CD1c-positive myeloid dendritic cell (primary cell): Measurements from ENCODE around the gene BEST1.

Source experiments
- DNase-seq: peaks from one replicate; pipeline ENCODE4 v3.0.0-alpha.2; 2016; ENCODE audit errors: extremely low spot score

BEST1 gene

DNA sequence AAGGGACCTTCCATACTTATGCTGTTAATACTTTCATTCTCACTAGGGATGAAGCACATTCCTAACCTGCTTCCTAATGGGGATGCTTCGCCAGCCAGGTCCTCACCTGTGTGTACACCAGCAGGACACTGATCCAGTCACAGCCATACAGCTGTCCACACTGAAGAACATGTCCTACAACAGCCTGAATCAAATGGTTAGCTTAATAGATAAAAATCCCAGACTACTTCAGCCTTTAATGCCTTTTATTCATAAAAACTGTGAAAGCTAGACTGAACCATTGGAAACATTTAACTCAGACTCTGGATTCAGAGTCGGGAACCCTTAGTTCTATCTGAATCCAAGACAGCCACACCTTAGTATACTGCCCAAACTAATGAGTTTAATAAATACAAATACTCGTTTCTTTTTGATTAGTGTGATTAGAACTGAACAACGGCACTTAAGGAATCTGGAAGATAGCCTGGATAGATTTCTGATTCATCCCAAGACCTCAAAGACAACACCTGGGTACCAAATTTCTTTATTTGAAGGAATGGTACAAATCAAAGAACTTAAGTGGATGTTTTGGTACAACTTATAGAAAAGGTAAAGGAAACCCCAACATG is 14.0 kb downstream of the BEST1 start:
- no peak for DNase-seq

DNA sequence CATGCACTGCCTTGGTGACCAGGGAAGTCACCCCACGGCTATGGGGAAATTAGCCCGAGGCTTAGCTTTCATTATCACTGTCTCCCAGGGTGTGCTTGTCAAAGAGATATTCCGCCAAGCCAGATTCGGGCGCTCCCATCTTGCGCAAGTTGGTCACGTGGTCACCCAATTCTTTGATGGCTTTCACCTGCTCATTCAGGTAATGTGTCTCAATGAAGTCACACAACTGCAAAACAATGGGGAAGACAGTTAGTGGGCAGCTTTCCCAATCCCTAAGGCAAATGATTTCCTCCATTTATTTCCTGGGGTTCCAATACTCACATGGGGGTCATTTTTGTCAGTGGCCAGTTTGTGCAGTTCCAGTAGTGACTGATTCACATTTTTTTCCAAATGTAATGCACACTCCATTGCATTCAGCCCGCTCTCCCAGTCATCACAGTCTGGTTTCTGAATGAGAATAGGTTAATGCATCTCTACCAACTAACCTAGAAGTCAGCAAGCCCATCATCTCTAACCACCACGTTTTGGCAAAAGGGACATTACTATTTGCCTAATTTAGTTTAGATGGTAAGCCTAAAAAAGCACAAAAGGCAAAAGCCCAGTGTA is 14.6 kb downstream of the BEST1 start:
- DNase-seq, result peak; percentile 62

DNA sequence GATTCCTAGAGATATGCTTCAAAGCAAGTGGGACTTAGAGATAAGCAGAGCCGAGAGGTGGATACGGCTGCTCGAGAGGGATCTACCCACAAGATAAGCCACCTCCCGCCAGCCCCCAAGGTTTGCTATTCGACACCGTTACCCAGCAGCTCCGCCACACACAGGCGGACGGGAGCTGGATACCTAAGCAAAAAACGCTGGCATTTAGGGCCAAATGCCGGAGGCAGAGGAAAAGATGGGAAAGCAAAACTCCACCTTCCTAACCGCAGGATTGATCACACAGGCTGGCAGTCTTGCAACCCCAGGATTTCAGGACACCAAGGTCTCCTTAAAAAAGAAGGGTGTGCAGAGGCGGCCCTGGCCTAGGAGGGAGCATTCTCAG is 16.6 kb downstream of the BEST1 start:
- DNase-seq, result no peak

DNA sequence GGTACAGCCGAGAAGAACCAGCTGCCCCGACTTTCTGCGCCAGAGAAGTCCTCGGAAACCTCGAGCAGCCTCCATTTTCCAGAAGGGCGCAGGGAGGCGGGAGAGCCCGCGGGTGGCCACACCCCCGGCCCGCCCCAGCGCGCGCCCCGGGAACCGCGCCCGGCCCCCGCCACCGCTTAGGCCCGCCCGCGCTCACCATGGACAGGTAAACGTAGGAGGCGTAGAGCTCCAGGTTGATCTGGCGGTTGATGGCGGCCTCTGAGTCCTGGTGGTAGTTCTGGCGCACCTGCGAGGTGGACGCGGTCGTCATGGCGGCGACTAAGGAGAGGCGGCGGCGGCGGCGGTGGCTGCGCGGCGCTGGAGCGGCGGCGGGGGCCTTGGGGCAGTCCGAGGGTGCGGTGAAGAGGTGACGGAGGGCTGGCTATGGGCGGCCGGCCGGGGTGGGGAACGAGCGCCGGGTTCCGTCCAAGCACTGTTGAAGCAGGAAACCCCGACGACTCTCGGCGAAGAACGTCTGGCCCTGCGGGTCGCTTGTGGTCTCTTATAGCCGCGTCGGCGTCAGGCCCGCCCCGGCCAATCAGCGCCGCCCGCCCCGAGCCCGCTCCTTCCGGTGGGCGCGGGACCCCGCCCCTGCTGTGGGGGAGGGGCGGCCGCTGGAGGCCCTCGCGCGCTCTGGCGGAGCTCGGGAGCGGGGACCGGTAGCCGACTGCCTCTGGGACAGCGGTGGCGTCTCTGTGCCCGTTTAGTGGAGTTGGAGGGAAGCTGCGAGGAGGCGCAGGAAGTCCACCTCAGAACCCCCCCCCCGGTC is 17.2 kb downstream of the BEST1 start, which contains the start of gene FTH1:
Gene FTH1 (minus strand): TSS at position 519 of the 808 bp plus-strand sequence. CDS start 209 bp downstream, at position 310.
- DNase-seq, result peak; percentile 98

DNA sequence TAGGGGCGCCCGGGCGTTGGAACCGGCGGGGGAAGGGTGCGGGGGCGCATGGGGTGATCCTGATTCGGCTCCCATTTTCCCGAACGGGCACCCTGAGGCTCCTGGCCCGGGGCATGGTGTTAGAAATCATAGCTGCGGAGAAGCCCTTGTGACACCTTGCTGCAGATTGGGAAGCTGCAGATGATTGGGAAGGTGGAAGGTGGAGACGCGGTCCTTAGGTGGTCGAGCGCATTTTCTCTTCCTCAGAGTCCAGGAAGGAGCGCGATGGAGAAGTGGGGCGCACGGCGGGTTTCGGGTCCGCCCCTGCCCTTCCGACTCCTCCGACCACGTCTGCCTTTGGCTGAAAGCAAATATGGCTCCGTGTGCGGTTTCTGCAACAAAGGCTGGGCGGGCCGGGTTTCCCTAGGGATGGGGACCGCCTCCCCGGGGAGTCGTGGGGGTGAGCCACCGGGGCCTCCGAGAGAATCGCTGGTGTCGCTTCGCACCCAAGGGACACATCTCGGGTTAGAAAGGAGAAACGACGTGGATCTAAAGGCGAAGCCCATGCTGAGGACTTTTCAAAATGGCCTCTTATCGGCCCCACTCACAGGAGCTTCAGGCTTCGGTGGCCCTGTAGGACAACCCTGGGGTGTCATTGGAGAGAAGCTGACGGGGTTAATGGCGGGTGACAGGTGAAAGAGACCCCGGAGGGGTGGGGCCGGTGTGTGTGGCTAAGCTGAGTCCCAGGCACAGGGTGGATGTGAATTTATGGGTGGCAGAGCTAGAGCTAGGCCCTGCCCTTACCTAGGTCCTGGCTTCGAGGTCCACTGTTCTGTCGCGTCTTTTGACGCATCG is 18.0 kb downstream of the BEST1 start:
- peak; percentile 92 for DNase-seq

DNA sequence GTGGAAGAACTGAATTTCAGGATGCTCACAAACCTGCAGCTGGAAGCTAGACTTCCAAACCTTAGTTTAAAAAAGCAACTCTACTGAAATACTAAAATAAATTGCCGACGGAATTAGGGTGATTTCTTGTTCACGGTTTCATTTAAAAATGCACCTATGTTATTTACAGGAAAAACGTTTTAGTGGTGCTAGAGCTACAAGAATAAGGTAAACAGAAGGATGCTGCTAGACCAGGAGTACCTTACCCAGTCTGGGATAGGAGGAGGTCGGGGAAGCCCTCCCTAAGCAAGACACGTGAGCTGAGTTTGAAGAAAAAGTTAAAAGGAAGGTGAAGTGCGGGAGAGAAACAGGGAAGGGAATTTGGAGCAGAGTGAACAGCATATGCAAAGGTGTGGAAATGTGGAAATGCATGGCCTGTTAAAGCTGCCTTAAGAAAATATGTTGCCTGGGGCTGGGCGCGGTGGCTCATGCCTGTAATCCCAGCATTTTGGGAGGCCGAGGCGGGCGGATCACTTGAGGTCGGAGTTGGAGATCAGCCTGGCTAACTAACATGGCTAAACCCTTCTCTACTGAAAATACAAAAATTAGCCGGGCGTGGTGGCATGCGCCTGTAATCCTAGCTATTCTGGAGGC is 18.7 kb downstream of the BEST1 start:
- no peak for DNase-seq

DNA sequence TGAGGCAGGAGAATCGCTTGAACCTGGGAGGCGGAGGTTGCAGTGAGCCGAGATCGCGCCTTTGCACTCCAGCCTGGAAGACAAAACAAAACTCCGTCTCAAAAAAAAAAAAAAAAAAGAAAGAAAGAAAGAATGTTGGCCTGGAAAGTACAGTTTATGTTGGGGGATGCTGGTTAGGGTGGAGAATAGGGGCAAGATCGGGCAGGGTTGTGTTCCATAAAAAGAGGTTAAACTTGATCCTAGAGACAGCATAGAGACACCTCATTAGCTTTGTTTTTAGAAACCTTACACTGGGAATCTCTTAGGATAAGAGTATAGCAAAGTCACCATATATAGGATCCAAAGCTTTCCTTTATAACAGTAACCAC is 19.2 kb downstream of the BEST1 start:
- DNase-seq, result no peak

DNA sequence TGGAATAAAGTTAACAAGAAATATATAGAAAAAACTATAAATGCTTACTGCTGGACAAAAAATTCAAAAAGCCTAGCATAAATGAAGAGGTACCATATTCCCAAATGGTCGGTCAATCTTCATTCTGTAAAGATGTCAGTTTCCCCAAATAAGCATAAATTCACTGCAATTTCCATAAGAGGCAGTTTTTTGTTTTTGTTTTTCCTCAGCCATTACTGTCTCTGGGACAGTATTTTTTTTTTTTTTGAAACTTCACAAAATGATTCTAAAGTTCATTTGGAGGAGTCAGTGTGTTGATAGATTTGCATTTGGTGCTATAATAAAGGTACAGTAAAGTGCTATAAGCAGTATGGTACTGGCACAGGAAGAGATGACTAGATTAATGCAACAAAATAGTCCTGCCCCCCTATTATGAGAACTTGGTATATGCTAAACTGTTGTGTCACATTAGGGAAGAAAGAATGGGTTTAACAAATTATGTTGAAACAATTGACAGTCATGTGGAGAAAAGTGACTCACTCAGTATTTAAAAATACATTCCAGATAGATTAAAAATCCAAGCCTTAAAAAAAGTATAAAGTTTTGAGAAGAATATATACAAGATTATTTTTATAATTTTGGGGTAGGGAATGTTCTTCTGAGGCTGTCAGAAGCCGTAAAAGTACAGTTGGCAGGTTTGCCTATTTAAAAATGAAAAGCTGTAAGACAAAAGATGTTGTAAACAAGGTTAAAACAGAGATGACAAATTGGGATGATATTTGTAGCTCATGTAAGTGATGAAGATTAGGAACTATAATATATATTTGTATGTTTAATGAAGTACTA is 19.9 kb downstream of the BEST1 start:
- peak; percentile 90 for DNase-seq

DNA sequence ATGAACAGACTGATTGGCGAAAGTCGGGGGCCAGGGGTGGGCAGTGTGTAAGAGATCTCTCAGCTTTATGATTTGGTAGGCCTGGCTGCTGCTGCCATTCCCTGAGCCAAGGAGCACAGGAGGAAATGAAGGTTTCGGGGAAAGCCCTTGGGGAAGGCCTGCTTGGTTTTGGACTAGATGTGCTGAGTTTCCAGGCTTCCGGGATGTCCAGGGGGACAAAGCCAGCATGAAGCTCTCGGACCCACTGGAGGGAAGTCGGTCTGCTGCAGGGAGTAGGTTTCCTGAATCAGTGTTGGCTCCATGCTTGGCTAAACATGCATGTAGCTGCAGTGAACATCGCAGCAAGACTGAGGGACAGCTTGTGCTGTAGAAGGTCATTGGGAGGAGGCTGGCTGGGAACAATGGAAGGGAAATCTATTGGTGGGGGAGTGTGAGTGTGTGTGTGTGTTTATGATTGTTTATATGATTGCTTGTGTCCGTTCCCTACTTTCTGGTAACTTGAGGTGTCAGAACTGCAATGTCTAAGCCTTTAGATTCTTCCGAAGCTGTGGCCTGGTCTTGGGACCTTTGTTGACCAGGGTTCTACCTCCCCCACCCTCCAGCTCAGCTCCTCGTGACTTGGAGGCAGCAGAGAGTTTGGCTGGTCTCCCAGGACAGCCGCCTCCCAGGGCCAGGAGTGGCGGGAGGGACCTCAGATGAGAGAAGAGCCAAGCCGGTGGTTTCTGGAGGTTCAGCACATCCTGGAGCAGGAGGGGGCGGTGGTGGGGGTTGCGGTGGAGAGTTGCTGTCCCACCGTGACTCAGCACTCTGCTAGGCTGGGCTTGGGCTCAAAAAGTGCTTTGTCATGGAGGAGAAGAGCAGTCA is 21.3 kb downstream of the BEST1 start:
- DNase-seq, result peak; percentile 96

DNA sequence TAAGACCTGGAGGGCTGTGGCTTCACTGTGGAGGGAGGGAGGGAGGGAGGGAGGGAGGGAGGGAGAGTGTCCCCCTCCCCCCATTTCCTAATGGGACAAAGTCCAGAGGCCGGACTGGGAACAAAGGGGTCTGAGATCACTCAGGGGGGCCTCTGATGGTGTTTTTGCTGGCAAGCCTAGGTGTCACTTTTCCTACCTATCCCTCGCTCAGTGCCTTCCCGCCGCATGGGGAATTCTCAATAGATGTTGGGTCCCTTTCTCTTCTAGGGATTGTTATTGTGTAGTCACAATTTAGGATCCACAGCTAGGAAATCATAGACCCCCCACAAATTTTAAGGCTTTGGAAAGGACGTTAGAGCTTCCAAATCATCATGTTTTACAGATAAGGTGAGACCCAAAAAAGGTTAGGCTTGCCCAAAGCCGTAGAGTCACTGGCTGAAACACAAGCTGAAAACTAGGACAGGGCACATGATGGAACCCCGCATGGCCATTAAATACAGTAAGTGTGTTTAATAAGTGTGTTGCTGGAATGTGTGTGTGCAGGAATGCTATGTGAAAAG is 22.0 kb downstream of the BEST1 start:
- DNase-seq, result no peak

DNA sequence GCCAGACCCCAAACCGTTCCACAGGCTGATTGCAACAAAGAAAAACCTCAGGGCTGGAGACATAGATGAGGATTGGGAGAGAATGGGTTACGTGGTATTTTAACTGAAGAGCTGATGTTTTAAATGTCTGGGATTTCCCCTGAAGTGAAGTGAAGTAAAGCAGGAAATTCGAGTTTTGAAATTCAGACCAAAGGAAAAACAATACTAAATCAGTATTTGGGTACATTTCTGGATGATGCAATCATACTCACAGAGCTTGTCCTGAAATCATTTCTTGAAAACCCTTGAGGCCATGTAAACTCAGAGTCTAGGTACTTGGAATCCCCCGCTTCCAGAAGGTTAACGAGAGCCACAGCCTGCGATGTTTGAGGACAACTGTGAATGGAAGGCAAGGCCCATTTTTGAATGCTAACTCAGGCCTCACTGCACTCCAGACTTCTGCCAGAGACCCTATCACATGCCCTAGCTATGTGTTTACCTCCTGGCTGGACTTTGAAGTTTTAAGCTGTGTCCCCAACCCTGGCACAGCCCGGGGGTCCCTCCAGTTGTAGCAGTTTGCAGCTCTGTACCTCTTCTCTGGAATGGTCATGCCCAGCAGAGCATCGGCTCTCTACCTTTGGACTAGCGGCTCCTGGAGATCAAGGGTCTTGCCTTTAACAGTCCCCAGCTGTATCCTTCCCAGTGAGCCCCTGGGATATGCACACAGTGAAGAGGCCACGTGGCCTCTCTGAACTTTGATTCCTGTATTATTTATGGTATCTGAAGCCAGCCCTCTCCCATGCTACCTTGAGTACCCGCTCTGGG is 22.7 kb downstream of the BEST1 start:
- DNase-seq, result peak; percentile 90

DNA sequence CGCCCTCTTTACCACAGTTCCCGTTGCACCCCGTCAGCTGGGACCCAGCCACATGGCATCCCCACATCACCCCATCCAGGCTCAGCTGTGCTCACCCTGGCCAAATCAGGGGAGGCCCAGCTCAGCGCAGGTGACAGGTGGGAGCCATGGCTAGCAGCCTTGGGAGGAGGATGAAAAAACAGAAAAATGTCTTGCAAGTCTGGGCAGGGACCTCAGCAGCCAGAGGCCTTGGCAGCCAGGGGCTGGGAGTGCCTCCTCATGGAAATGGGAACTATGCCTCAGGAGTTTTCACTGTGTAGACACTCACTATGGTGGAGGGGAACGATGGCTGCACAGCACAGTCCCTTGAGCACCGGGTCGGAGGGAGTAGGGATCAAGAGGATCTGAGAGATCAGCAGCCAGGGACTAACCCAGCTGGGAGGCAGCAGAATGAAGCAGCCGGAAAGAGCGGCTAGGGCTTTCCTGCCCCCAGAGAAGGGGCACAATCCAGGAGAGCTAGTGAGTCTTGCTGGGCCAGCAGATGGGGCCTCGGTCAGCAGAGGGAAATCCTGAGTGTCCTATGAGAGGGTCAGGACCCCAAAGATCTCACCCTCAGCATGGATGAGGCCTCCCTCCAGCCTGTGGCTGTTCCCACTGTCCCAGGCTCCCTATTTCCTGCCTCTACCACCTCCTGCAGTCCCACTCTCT is 23.5 kb downstream of the BEST1 start:
- peak; percentile 51 for DNase-seq

DNA sequence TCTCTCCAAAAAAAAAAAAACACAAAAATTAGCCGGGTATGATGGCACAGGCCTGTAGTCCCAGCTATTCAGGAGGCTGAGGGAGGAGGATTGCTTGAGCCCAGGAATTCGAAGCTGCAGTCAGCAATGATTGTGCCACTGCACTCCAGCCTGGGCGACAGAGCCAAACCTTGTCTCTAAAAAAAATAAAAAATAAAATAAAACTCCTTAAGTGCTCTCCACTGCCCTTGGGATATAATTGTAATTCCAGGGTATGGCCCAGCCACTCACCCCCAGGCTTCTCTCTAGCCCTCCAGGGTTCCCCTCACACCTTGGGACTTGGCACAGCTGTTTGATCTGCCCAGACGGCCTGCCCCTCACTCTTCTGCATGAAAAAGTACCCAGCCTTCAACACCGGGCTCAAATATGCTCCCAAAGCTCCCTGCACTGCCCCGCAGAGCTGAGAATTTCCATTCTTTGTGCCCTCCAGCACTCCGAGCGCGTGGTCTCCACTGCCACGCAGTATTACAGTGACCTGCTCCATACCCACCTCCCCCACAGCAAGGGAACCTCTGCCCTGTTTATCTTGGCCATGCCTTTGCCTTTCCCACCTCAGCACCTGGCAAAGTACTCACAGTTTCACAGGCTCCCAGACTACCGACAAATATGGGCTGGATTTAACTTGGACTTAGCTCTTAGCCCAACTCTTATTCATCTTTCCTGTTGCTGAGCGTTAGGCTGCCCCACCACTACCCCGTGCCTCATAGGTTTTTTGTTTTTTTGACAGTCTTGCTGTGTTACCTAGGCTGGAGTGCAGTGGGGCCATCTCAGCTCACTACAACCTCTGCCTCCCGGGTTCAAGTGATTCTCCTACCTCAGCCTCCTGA is 24.8 kb downstream of the BEST1 start:
- DNase-seq, result no peak

DNA sequence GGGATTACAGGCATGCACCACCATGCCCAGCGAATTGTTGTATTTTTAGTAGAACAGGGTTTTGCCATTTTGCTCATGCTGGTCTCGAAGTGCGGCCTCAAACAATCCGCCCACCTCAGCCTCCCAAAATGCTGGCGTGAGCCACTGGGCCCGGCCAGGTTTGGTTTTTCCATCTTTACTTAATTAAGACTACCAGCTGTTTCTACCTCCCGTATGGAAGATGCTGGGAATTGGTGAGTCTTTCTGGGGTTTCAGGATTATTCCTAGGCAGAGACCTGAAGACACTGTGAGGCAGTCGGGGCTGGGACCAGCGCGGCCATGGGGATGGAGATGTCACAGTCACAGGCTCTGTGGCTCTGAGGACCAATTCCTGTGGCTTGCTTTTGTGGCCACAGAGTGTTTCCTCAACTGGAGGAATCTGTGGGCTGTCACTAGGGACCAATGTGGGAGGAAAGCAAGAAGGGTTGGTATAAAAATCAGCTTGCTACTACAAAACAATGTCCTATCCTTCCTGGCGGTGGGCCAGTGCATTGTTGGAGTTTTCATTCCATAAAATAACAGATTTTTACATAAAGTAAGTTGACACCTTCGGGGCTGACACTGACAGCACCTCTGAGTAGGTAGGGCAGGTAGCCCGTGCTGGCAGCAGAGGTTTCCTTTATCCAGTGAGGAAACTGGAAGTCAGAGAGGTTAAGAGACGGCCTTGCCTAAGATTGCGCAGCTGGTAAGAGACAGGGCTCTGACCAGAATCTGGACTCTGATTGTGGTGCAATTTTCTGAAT is 25.7 kb downstream of the BEST1 start:
- peak; percentile 39 for DNase-seq

DNA sequence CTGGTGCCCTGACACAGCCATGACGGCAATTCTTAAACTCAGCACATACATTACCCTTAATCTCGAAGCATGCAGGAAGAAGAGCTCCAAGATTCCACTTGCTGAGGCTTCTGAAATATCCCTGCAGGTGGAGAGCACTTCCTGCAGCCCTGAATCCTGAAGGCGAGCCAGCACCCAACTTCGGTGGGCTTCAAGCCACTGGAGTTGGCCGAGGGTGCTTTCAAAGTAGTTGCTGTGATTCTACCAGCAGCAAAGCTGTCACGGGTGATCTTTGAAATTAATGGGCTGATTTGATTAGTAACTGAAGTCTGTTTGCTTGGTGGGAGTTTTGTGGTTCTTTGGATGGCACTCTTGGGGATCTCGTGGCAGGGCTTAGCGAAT is 26.3 kb downstream of the BEST1 start:
- DNase-seq, result no peak

DNA sequence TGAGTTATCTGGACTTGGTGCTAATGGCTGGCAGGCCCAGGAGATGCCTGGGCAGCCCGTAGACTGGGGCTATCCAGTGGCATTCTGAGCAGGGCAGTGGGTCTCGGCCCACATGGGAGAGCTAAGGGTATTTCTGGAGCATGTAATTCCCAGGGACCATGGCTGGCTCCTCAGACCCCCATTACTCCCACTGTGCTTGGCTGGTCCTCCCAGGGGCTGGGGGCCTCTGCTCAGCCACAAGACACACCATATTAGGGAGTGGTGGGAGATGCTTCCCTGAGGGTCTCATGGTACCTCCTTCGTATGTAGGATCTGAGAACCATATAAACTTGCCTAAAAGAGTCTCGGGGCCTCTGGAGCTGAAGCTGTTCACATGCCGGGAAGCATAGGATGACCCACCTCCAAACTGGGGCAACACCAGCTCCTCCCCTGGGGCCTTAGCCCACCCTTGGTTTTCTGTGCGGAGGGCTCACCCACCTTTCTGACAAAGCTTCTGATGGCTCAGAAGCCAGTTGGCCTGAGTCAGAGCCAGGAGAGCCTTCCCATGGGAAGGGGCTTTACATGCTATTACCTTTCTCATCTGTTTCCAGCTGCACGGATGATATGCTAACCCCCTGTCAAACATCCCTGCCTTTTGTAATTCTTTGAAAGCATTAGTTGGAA is 26.8 kb downstream of the BEST1 start:
- no peak for DNase-seq
